HepG2 (cell line): ENCODE data around the gene SIGLEC8. TPM values are rescaled to one million over a fixed set of nuclear protein-coding genes. Genes with fewer than 3 reads are reported as not detected.

ENCODE experiments used
- CREM ChIP-seq, 2 experiments: sonication (generic) in 1 of 2; formaldehyde crosslinking in 1 of 2; IDR thresholded peaks; 2 replicates each; pipeline versions ENCODE4 v1.4.0 to v1.6.1; 2016 to 2020; ENCODE audit warnings: antibody characterized with exemption in 1 of 2, mild to moderate bottlenecking in 1 of 2, missing genetic modification reagents in 1 of 2
- FOXO4 ChIP-seq: sonication (generic); formaldehyde crosslinking; conservative IDR thresholded peaks from 2 replicates; pipeline ENCODE4 v1.8.1; 2023; ENCODE audit warnings: missing genetic modification reagents
- KDM5A ChIP-seq: fragments of 200-600 bp; sonication (generic); IDR thresholded peaks from 2 replicates; pipeline ENCODE4 v1.7.0; 2018; ENCODE audit warnings: antibody characterized with exemption, mild to moderate bottlenecking, low read length, borderline replicate concordance
- MYNN ChIP-seq: sonication (generic); formaldehyde crosslinking; IDR thresholded peaks from 2 replicates; pipeline ENCODE4 v1.4.0; 2020; ENCODE audit warnings: mild to moderate bottlenecking, low read depth, missing genetic modification reagents
- PRDM10 ChIP-seq: sonication (generic); formaldehyde crosslinking; IDR thresholded peaks from 2 replicates; pipeline ENCODE4 v1.4.0; 2020; ENCODE audit warnings: low read depth, missing genetic modification reagents
- ZBTB4 ChIP-seq: sonication (generic); formaldehyde crosslinking; IDR thresholded peaks from 2 replicates; pipeline ENCODE4 v1.4.0; 2020; ENCODE audit warnings: missing genetic modification reagents, mild to moderate bottlenecking, borderline replicate concordance
- ZFX ChIP-seq: sonication (generic); formaldehyde crosslinking; IDR thresholded peaks from 2 replicates; pipeline ENCODE4 v1.4.0; 2020; ENCODE audit warnings: mild to moderate bottlenecking, low read depth, missing genetic modification reagents, moderate library complexity
- ZNF224 ChIP-seq: sonication (generic); formaldehyde crosslinking; IDR thresholded peaks from 2 replicates; pipeline ENCODE4 v1.5.0; 2020; ENCODE audit warnings: mild to moderate bottlenecking, missing genetic modification reagents
- ZNF432 ChIP-seq: sonication (generic); formaldehyde crosslinking; IDR thresholded peaks from 2 replicates; pipeline ENCODE4 v1.5.0; 2020; ENCODE audit warnings: missing genetic modification reagents, mild to moderate bottlenecking, borderline replicate concordance
- ZNF567 ChIP-seq: sonication (generic); formaldehyde crosslinking; IDR thresholded peaks from 2 replicates; pipeline ENCODE4 v1.8.1; 2023; ENCODE audit warnings: mild to moderate bottlenecking, missing genetic modification reagents, borderline replicate concordance
- ZNF576 ChIP-seq: sonication (generic); formaldehyde crosslinking; IDR thresholded peaks from 2 replicates; pipeline ENCODE4 v1.4.0; 2020; ENCODE audit warnings: mild to moderate bottlenecking, missing genetic modification reagents
- ZNF83 ChIP-seq: sonication (generic); formaldehyde crosslinking; IDR thresholded peaks from 2 replicates; pipeline ENCODE4 v1.4.0; 2020; ENCODE audit warnings: missing genetic modification reagents, mild to moderate bottlenecking, borderline replicate concordance
- polyA plus RNA-seq, 8 experiments: library from polyadenylated mRNA; depleted of rRNA in 3 of 8; stranded (reverse) in 7 of 8; unstranded in 1 of 8; fragments of >200 nt; fragmentation: Illumina TruSeq in 4 of 8; extraction: Trizol in 4 of 8; gene quantifications; 2 replicates each; pipeline versions ENCODE4 v1.2.1 to v1.2.3, GENCODE V29; 2011 to 2016; ENCODE audit warnings: low read depth in 4 of 8, missing spikeins in 1 of 8, mixed read lengths in 1 of 8; ENCODE audit not compliant: insufficient read depth in 1 of 8
- total RNA-seq, 5 experiments: library from RNA; depleted of rRNA; stranded (reverse); fragments of >200 nt; fragmentation: Illumina TruSeq; extraction: Trizol; gene quantifications; 2 replicates each; pipeline ENCODE4 v1.2.3, GENCODE V29; 2016; ENCODE audit warnings: low read depth in 1 of 5
- TF ChIP-seq, protein P1 (sequence below): fragments of 450-650 bp; IDR thresholded peaks from 2 replicates; pipeline ENCODE4 v1.6.1; 2016
- TF ChIP-seq, protein P2 (sequence below): sonication (generic); formaldehyde crosslinking; IDR thresholded peaks from 2 replicates; pipeline ENCODE4 v1.5.1; 2020; ENCODE audit warnings: missing genetic modification reagents, mild to moderate bottlenecking, borderline replicate concordance

Gene SIGLEC8
- total and polyA plus RNA-seq, 2 of the 13 experiments (the other 11 are each of a cell fraction or from before 2014, with no cell fraction given) = not detected

GRCh38 chr19:51407511-51408131 is 50.6 kb downstream of the SIGLEC8 start (continued):
- TF ChIP-seq, protein P1, sequence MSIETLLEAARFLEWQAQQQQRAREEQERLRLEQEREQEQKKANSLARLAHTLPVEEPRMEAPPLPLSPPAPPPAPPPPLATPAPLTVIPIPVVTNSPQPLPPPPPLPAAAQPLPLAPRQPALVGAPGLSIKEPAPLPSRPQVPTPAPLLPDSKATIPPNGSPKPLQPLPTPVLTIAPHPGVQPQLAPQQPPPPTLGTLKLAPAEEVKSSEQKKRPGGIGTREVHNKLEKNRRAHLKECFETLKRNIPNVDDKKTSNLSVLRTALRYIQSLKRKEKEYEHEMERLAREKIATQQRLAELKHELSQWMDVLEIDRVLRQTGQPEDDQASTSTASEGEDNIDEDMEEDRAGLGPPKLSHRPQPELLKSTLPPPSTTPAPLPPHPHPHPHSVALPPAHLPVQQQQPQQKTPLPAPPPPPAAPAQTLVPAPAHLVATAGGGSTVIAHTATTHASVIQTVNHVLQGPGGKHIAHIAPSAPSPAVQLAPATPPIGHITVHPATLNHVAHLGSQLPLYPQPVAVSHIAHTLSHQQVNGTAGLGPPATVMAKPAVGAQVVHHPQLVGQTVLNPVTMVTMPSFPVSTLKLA = no peak
- TF ChIP-seq CREM (IDR thresholded peaks at IDR 0.05) (no peak), CREM (CRISPR knock-in tag; IDR thresholded peaks at IDR 0.05) (no peak), KDM5A (no peak), ZNF224 (CRISPR knock-in tag) (no peak), ZNF576 (CRISPR knock-in tag) (no peak), ZBTB4 (CRISPR knock-in tag) (peak; percentile 51; the same call in 1 of the 2 replicates), ZNF83 (CRISPR knock-in tag) (no peak), PRDM10 (peak; percentile 70; the same call in 1 of the 2 replicates), ZNF432 (CRISPR knock-in tag) (no peak), ZFX (CRISPR knock-in tag) (no peak), FOXO4 (CRISPR knock-in tag) (no peak), MYNN (CRISPR knock-in tag) (no peak), ZNF567 (CRISPR knock-in tag) (no peak)
- TF ChIP-seq, protein P2, sequence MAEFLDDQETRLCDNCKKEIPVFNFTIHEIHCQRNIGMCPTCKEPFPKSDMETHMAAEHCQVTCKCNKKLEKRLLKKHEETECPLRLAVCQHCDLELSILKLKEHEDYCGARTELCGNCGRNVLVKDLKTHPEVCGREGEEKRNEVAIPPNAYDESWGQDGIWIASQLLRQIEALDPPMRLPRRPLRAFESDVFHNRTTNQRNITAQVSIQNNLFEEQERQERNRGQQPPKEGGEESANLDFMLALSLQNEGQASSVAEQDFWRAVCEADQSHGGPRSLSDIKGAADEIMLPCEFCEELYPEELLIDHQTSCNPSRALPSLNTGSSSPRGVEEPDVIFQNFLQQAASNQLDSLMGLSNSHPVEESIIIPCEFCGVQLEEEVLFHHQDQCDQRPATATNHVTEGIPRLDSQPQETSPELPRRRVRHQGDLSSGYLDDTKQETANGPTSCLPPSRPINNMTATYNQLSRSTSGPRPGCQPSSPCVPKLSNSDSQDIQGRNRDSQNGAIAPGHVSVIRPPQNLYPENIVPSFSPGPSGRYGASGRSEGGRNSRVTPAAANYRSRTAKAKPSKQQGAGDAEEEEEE (CRISPR knock-in tag) = no peak
